Stimulated activated CD8-positive, alpha-beta memory T cell treated with anti-CD3 and anti-CD28 coated beads, Interleukin-4, amount 100 ng/mL, for 24 hours (primary cell): ENCODE measurements around the gene DYNAP.

Experiments
- DNase-seq: peaks from one replicate; pipeline ENCODE4 v3.0.0-alpha.2; 2020; ENCODE audit warnings: low read depth

DYNAP gene, protein sequence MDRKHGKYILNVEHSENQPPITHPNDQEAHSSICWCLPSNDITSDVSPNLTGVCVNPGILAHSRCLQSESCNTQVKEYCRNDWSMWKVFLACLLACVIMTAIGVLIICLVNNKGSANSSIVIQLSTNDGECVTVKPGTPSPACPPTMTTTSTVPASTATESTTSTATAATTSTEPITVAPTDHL

DNA sequence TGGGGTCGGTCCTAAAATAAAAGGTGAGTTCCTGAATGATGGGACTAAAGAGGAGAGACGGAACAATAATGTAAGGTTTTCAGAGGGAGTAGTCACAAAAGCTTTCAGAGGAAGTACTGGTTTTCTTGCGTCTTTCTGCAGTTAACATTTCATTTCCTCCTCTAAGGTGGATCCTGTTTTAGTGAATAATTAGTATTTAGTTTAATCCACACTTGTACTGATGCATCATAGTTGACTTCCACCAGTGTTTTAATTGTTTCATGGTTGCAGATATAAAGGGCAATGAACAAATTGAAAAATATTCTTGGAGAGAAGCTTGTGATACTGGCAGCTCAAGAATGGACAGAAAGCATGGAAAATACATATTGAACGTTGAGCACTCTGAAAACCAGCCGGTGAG, at the start of gene DYNAP:
DYNAP (plus strand) TSS at position 301 of the 400 bp plus-strand sequence; CDS start at position 339, 38 bp downstream.
- DNase-seq, result no peak

DNA sequence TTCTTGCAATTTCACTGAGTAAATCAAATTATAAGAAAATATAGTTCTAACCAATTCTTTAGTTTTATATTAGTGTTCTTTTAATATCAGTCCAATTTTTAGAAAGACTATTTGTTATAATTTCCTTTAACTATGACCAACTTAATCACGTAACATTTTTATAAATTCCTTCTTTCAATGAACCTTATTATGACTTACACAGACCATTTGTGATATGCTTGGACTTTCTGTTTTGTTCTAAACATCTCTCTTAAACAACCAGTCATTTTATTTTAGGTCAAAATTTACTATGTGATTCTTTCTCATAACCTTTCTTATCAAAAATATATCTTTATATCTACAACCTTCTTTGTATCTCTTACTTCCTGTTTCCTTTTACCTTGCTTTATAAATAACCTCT, 39.5 kb upstream of the DYNAP start:
- DNase-seq, result no peak

GRCh38 chr18:54555286-54555685, 35.8 kb upstream of the DYNAP start:
- no peak for DNase-seq

DNA sequence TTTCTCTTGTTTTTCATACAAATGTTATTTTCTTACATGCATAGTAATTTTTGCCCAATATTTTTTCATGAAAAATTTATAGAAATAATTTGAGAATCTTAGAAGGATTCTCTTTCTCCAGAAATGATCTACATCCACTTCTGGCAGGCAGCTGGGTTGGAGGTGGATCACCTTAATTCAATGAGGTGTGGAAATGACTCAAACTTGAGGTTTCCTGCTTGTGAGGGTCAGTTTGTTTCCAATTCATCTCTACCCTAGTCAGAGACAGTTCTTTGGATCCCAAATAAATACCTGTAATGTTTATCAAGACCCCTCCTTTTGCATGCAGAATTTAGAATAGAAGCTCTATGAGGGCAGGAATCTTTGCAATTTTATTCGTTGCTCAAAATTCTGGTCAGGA, 35.0 kb upstream of the DYNAP start:
- DNase-seq, result no peak

DNA sequence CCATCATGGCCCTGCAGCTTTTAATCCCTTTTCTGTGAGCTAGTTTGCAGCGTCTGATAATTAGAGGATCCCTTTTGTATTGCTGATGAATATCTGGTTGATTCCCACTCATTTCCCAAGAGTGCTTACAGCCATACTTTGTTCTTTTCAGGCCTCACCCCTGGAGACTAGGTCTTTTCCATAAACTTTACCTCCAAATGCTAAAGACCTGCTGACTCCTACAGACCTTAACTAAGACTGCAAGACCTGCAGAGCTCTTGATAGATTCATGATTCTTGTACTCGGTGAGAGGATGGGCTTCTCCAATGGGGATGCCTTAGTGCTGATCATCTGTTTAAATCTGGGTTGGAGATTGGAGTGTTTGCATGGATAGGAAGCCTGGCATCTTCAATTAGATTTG, 33.1 kb upstream of the DYNAP start:
- DNase-seq, result no peak

DNA sequence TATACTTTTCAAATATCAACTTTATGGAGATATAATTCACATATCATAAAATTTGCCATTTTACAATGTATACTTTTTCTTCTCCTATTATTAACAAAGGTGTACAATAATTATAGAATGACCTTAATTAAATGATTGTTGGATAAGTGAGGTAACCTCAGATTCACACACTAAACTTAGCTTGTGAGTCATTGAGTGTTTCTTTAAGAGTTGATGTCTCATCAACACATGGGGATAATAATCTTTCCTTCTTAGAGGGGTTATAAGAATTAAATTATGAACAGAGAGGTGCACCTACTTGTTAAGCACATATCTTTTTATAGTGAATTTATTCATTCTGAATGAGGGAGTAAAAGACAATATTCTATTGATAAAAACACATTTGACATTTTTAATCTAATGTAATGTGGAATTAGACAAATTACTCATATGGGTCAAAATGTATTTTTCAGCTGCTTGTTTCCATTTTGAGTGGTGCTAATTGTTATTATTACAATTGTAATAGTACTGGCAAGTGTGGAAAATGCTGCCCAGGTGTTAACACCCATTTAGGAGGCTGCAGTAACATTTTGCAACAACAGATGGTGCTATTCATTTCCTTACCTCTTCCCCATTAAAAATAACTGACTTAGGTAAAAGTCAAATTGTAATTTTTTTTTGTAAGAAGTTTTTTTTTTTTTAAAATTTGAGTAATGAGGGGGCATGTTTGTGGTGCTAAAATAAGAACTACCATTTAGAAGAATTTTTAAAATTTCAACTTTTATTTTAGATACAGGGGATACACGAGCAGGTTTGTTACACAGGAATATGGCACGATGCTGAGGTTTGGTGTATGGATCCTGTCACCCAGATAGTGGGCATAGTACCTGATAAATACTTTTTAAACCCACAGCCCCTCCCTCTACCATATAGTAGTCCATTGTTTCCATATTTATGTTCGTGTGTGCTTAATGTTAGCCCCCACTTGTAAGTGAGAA, 32.1 kb upstream of the DYNAP start:
- no peak for DNase-seq

DNA sequence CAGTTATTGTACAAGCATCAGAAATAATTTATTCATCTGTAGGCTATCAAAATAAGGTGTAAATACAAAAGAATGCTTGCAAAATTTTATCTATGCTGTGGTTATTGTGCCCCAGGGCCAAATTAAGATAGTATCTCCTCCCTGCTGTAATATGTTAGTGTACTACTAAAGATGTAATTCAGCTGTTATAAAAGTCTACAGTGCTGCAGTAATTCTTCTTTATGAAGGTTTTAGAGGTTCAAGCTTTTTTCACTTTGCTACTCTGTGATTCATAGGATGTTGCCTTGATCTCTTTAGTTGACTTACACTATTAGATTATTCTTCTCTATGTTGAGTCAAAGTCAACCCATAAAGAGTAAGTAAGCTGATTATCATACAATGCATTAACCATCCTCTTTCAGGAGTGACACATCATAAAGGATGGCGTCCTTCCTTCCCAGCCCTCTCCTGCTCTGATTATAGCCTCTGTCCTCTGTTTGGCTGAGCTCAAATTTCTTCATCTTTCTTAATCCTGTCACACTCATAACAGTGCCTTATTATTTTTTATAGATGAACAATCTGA, 29.3 kb upstream of the DYNAP start:
- DNase-seq, result no peak

DNA sequence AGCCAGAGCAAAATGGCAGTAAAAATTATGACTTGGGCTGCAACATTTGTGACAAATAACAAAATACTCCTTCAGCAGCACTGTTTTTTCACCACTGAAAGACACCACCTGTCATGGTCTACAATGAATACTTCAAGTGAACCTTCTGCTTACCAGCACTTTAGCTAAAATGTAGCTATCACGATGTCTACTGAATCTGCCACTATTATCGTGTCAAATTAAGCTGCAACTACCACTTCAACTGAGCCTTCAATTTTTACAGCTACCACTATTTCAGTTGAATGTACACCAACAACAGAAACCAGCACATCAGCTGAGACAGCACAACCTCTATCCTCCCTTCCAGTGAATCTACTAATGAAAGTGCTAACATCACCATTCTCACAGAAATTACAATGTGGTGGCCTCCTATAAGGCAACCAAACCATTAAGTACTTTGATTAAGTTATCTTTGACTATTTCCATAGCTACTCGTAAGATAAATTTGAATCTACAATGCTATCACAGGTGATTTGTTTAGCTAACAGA, 10.8 kb upstream of the DYNAP start:
- no peak for DNase-seq

DNA sequence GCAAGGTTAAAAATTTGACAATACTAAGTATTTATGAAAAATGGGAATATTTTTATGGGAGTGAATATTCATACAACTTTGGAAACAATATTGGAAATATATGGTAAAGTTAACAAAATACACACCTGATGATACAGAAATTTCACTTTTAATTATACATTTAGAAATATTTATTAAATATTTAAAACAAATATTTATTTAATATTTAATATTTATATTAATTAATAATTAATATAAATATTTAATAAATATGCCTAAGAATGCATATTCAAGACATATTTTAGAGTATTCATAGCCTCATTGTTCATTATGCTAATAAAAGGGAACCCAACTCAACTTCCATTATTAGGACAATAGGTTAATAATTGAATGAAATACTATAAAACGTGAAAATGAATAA, 7.0 kb upstream of the DYNAP start:
- DNase-seq, result no peak

DNA sequence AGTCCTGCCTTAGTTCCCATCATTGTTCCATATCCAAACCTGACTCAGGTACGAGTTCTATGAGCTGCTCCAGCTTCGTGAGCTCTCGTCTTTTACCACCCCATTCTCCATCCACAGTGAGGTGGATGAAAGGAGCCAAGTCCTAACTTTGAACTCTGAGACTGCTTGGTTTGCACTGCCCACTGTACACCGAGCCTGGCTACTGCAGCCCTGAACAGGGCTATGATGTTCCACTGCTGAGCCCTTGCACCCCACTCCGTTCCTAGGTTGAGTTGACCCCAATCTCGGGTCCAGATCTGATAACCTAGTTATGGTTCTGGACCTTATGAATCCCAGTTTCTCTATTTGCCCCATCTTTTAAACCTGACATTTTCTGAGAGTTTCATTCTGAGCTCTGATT, 5.3 kb upstream of the DYNAP start:
- DNase-seq, result no peak

GRCh38 chr18:54604211-54604610, 13.2 kb downstream of the DYNAP start:
- DNase-seq, result no peak

- no peak for DNase-seq
Observed at GRCh38 chr18:54606835-54607212, 15.8 kb downstream of the DYNAP start.

GRCh38 chr18:54607213-54608027, 16.4 kb downstream of the DYNAP start:
- no peak for DNase-seq

- no peak for DNase-seq
Observed at GRCh38 chr18:54608028-54608642, 17.1 kb downstream of the DYNAP start.

DNA sequence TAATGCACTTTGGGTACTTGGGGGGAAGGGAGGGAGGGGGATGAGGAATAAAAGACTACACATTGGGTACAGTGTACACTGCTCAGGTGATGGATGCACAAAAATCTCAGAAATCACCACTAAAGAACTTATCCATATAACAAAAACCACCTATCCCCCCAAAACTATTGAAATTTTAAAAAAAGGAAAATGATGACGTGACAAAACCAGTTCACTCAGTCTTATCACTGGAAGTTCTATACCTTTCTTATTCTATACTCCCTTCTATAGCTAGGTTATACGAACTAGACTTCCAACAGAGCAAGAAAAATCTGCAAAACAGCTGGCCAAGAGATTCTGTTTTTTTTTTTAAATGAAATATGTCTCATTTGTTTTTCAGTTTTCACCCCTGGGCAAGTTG, 20.8 kb downstream of the DYNAP start:
- no peak for DNase-seq

GRCh38 chr18:54612237-54612636, 21.2 kb downstream of the DYNAP start:
- no peak for DNase-seq

- DNase-seq, result no peak
Observed at GRCh38 chr18:54613174-54613573, 22.1 kb downstream of the DYNAP start.

DNA sequence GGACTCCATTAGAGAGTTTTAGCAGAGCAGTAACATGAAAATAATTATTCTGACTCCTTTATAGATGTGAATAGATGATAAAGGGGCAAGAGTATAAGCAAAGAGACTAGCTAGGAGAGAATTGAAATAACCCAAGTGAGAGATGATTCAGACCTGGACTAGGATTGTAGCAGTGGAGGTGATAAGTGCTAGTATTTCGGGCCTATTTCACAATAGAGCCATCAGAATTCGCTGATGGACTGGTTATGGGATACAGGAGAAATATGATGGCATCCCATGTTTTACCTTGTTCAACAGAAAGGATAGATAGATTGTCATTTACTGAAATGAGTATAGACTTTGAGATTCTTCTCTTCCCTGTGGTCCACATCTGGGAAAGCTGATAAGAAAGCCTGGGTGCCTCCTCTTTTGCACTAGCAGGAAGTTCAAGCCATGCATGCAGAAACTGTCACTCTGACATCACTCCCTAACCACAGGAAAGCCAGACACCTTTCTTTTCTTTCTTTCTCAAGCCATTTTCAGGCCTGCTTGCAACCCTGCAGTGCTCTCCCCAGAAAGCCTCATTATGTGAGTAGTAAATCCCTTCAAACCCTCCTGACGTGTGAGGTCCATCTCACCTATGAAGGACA, 25.3 kb downstream of the DYNAP start:
- no peak for DNase-seq

DNA sequence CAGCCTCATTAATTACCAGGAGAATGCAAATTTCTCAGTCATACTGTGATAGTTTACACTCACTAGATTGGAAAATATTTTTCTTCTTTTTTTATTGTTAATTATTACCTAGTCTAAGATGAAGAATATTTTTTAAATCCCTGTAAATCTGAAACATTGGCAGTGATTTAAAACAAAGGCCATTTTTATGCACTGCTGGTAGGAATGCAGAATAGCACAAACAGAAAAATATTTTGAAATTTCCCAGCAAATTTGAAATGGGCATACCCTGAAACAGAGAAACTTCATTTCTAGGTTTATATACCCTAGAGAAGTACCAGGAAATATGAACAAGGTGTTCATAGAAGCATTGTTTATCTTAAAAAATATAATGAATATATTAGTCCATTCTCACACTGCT, 31.0 kb downstream of the DYNAP start:
- no peak for DNase-seq

- DNase-seq, result no peak
Observed at GRCh38 chr18:54626779-54627178, 35.7 kb downstream of the DYNAP start.

DNA sequence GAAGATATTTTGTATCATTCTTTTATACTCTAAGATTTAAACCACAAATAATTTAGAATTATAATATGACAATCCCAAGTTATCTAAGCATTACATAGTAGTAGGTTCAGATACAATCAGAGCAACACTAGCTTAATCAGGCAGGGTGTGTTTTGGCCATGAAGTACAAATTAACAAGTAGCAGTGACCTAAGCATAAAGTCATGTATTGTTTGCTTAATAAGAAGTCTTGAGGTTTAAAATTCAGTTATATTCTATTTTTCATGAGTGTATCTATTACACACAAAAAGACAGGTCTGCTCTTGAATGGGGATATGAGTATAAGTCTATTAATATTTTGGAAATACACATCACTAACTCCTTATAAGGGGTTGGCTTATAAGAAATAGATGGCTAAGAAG, 39.9 kb downstream of the DYNAP start:
- DNase-seq, result no peak
